ENCODE data around the gene TBC1D22A.

TBC1D22A gene

DNA sequence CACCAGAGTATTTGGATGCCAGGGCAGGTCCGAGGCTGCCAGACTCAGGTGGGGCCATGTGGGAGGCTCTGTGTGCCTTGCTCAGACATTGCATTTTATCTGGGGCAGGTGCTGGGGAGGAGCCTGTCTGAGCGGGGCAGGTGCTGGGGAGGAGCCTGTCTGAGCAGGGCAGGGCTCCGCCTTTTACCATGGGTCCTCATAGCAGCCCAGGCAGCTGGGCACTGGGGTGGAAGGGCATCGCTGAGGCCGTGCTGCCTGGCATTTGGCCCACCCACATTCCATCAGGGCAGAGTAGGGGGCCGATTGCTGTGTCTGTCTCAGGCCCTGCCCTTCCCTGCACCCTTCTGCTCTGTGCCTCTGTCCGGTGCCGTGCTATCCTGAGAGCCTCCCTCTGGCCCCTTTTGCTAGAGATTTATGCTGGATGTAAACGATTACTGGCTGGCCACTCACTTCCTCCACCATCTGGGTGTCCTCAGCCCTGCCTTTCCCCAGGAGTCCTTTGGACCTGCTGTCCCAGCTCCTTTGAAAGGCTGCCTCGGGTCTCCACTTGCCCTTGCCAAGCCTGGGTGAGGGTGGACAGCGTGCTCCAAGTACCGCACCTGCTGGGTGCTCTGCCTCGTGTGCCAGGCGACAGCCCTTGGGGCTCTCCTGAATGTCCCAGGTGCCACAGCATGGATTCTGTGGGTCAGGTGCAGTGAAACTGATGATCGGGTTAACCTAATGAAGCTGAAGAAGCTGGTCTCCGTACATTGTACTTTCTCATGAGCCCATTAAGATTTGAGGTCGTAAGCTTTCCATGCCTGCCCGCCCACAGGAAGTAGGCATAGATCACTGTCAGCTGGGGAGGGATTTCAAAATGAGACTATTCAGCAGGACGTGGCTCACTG is 281.6 kb downstream of the TBC1D22A start:
- CTCF ChIA-PET, result interaction anchor here (0.9 to 1.5 kb wide), 3 partner anchors 8 to 15 kb away, joined by 3 to 4 read pairs (median 3); no protein-coding TSS in a partner anchor
- no peak for DNase-seq (ENCODE audit: extremely low spot score)
- TF ChIP-seq, protein P1, sequence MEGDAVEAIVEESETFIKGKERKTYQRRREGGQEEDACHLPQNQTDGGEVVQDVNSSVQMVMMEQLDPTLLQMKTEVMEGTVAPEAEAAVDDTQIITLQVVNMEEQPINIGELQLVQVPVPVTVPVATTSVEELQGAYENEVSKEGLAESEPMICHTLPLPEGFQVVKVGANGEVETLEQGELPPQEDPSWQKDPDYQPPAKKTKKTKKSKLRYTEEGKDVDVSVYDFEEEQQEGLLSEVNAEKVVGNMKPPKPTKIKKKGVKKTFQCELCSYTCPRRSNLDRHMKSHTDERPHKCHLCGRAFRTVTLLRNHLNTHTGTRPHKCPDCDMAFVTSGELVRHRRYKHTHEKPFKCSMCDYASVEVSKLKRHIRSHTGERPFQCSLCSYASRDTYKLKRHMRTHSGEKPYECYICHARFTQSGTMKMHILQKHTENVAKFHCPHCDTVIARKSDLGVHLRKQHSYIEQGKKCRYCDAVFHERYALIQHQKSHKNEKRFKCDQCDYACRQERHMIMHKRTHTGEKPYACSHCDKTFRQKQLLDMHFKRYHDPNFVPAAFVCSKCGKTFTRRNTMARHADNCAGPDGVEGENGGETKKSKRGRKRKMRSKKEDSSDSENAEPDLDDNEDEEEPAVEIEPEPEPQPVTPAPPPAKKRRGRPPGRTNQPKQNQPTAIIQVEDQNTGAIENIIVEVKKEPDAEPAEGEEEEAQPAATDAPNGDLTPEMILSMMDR (IDR thresholded peaks at IDR 0.05; ENCODE audit: control extremely low read depth, extremely low read depth, low read depth, missing control alignments), result no peak
- POLR2A ChIA-PET, result no interaction called here

DNA sequence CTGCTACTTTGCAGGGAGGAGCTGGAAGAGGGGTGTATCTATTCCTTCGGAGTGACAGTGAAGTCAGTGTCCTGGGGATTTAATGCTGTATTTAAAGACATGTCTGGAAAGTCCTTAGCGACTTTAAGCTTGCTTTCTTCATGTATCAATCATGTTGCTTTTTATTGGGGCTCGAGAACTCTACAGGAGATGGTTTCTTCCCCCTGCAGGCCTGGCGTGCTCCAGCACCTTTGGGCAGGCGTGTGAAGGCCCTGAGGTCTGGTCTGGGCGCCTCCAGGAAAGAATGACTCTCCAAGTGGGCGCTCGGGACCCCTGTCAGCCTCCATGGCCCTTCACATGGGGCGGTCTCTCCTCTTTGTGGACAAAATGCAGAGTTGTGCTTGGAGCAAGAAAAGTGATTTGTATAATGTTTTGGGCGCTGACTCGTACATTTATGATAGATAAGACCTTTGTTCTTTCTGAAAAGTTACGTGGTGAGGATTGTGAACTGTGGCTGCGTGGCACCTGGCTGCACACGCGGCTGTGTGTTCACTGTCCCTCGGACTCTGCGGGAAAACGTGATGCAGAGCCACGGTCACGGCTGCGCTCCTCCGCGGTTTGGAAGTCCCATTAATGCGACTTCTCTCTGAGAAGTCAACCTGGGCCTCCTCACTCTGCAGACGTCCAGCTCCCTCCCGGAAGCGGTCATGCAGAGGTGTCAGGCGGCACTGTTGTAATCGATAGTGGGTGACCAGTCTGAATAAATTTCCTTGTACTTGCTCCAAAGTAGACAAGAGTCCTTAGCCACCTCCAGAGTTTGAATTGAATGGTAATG is 282.5 kb downstream of the TBC1D22A start:
- ChIA-PET CTCF (interaction anchor here (0.9 to 1.5 kb wide), 3 partner anchors 9 to 15 kb away, joined by 3 to 4 read pairs (median 3); no protein-coding TSS in a partner anchor), POLR2A (no interaction called here)
- no peak for DNase-seq (ENCODE audit: extremely low spot score)
- TF ChIP-seq, protein P1 (IDR thresholded peaks at IDR 0.05; ENCODE audit: control extremely low read depth, extremely low read depth, low read depth, missing control alignments), result no peak

DNA sequence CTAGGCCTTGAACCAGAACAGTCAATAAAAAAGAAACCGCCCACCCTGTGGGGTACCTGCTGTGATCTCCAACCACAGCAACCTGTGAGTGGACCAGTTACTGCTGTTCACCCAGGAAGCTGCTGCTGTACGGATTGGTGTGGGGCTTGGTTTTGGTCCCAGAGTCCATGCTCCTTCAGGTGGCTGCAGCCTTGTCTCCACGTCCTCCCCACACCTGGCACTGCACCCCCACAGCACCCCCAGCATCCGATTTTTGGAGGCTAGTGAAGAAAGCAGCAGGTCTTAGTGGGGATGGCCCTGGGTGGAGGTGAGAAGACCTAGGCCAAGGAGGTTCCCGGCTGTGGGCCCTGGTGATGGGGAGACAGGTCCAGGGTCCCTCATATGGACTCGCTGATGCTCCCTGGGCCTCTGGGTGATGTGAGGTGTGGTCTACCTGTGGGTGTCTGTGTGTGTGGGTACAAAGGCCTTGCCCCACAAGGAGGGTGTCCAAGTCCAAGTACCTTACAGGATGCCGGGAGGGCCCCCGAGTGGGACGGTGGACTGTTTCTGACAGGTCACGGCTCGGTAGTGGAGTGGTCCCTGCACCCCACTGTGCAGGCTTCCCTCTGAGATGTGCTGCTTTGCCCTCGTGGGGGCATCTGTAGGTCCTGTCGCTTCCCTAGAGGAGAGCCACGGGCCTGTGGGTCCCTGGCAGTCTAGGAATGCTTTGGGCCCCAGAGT is 283.4 kb downstream of the TBC1D22A start:
- TF ChIP-seq, protein P1 (IDR thresholded peaks at IDR 0.05; ENCODE audit: control extremely low read depth, extremely low read depth, low read depth, missing control alignments), result no peak
- DNase-seq (ENCODE audit: extremely low spot score), result no peak
- CTCF ChIA-PET, result interaction anchor here (1.0 kb wide), 1 partner anchor 12 kb away, joined by 3 read pairs; no protein-coding TSS in a partner anchor
- POLR2A ChIA-PET, result no interaction called here

DNA sequence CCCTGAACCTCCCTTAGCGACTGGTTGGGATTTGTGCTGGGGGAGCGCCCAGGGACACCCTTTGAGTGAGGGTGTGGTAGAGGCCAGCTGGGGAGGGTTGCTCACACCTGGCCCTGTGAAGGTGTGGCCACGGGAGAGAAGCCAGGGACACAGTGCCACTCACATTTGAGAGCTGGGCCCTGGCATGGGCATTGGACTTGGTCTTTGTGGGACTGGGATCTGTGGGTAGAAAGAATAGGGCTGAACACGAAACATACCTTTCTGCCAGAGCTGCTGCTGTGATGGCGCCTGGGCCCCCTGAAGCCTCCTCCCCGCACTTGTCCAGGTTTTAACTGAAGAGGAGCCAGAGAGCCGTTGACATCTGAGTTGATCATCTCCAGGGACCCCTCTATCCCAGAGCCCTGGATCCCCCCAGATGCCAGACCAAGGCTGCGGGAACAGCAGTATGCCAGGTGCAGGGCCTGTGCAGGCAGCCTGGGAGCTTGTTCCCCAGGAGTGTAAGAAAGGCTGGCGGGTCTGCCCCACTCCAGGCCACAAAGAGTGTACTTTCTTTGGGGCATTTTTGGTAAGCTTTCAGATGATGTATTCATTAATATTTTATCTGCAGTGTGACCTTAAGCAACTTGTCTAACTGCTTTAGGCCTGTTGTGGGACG is 284.1 kb downstream of the TBC1D22A start:
- TF ChIP-seq, protein P1 (IDR thresholded peaks at IDR 0.05; ENCODE audit: control extremely low read depth, extremely low read depth, low read depth, missing control alignments), result no peak
- no peak for DNase-seq (ENCODE audit: extremely low spot score)
- POLR2A ChIA-PET, result no interaction called here
- CTCF ChIA-PET, result interaction anchor here (1.0 kb wide), 1 partner anchor 11 kb away, joined by 3 read pairs; no protein-coding TSS in a partner anchor

DNA sequence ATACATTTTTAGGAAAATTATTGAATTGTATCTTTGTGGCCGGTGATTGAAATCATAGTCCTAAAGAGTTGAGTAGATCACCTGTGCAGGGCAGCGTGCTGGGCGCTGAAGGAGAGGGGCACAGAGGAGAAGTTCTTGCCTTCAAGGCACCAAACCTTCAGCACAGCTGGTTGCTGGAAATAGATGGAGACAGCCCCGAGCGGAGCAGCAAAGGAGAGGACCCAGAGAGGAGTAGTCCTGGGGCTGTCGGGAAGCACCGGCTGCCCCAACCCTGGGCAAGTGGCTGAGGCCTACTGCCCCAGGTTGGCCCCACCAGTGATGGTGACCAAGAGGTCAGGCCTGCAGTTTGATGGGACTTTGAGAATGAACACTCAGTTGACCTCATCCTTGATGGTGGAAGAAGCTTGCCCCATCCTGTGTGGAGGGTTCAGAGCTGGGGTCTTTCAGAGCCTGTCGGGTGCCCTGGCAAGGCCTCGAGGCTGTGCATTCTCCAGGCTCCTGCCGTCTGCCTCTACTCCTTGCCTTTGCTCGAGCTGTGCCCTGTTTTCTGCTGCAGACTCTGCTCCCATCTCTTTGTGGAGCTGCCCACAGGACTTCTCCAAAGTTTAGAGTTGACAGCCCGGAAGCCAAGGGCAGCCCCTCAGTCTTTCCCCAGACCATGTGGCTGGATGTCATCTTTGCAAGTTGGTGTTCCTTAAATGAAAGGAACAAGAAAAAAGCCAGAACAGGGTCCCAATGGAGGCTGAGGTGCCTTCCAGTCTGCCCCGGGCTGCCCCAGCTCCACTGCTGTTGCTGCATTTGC is 285.1 kb downstream of the TBC1D22A start:
- POLR2A ChIA-PET, result no interaction called here
- TF ChIP-seq, protein P1 (IDR thresholded peaks at IDR 0.05; ENCODE audit: control extremely low read depth, extremely low read depth, low read depth, missing control alignments), result no peak
- CTCF ChIA-PET, result no interaction called here
- no peak for DNase-seq (ENCODE audit: extremely low spot score)
